ENCODE results near the gene FDXACB1. TPM values are rescaled to one million over a fixed set of nuclear protein-coding genes. Genes with fewer than 3 reads are reported as not detected.

FDXACB1 gene, protein sequence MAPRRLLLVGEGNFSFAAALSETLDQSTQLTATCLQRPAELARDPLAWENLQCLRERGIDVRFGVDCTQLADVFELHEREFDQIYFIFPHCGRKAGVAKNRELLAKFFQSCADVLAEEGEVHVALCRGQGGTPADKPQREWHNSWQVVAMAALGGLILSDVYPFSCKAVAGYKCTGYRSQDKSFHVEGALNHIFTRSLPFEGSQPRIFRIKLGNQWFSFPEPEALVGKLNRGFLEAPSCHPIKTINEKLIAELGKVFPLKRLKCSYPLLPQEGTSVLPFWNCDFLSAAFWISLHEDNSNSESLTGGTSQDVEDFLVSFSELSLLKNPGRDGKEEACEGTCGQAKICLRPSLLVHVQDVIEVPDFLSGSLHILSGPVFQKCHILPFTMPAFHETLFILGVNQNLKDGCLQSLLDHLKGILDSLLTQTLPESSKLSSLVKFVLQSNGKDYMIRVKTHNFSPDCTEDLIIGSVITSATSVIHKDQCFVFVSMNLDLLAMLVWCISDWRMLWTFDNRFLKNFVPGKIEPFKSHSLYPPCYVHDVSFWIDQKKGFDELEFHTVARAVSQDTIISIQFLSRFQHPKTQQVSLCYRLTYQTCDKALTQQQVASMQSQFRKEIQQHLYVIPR
- total RNA-seq = 1 to 10 TPM; 3.8 to 4.1 TPM

DNA sequence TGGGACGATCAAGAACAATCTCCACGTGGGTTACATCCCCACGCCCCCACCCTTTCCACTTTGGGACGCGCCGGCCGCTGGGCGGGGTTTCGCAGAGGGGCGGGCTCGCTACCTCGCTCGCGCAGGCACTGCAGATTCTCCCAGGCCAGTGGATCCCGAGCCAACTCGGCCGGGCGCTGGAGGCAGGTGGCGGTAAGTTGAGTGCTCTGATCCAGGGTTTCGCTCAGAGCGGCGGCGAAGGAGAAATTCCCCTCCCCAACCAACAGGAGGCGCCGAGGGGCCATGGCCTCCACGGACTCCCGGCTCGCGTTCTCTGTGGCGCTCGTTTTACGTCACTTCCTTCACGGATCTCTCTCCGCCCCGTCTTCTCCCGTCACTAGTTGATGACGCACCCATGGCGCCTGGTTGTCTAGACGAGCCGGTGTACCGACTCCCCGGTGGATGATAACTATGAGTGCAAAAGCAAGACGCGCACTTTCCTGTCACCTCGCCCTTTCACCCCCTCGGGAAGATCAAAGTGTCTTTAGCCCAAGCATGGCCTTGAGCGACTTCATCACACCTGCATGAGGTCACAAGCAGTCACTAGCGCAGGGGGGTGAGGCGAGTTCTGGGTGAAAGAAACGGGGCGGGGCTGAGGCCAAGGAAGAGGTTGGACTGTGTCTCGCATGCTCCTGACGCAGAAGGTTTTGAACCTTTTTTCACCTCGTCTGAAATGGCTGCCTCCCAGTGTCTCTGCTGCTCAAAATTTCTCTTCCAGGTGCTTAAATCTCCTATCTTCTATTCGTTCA is at the start of gene FDXACB1, which contains the start of gene CFAP68:
FDXACB1 (minus strand) TSS at position 317 of the 788 bp plus-strand sequence; CDS start at position 284, 33 bp downstream.
CFAP68 (plus strand) TSS at position 693 of the 788 bp plus-strand sequence; CDS start at position 713, 20 bp downstream.

DNA sequence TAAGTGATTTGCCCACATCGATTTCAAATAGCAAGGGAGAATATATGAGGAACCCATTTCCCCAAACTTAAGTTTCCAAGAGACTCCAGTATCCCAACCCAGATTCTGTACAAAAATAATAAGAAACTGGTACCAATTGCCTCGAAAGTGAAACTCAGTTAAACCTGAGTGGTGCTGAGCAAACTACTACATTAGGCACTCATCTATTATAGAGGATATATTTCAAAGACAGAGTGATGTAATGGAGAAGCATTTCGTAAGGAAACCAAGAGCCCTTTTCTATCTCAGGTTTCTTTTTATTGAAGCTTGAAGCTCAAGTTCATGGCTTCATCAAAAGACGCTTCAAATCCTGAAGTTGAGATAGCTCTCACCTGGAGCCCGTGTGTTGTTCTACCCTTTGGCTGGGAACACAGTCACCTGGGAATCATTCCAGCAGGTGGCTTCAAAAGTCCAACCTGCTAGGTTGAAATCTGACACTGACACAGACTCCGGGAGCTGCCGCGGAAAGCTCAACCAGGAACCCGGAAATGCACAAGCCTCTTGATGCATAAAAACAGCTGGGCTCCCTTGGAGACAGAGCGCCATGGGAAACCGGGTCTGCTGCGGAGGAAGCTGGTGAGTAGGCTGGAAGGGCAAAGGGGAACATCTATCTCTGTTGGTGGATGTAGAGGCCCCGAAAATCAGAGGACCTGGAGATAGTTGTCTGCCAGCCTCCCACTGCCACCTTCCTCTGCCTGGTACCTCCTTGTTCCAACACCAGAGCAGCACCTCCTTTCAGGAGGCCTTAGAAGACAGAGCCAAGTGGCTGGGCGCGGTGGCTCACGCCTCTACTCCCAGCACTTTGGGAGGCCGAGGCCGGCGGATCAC is 39.7 kb upstream of the FDXACB1 start, which contains the start of gene C11orf52:
C11orf52 (plus strand) TSS at position 524 of the 867 bp plus-strand sequence; CDS start at position 584, 60 bp downstream.

GRCh38 chr11:111912535-111912934 is 33.6 kb upstream of the FDXACB1 start, which contains the start of gene HSPB2:
TSS of gene HSPB2 (plus strand) at chr11:111912734. CDS start at chr11:111912830, 96 bp downstream.

DNA sequence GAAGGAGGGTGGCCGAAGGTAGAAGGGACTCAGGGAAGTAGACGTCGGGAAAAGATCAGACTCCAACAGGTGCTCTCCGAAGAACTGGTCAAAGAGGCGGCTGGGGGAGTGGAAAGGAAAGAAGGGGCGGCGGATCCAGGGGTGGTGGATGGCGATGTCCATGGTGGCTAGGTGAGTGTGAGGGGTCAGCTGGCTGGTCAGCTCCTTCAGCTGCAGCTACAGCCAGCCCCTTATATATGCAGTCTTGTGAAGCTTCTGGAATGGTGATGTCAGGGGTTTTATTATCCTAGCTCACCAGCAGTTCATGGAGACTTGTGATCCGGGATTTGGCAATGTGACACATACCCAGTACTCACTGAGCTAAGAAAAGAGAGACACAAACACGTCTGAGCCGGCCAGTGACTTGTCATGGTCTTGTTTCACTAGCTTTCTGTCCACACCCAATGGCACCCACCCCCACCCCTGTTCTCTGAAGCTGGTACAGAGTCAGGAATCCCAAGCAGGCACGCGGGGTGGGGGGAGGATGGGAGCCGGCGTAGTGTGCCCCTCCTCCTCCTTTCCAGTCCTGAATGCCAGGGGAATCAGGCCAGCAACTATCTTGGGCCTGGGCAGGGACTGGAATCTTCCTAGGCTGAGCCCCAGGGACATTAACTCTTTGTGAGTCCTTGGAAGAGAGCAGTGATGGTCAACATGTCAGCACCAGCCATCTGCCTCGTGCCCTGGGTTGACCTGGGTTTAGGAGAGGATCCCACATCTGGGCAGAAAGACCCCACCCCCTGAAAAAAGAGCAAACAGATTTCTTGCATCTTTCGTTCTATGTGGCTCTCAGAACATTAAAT is 32.8 kb upstream of the FDXACB1 start, which contains the start of gene CRYAB:
CRYAB (minus strand) TSS at position 208 of the 839 bp plus-strand sequence; CDS start at position 162, 46 bp downstream.

DNA sequence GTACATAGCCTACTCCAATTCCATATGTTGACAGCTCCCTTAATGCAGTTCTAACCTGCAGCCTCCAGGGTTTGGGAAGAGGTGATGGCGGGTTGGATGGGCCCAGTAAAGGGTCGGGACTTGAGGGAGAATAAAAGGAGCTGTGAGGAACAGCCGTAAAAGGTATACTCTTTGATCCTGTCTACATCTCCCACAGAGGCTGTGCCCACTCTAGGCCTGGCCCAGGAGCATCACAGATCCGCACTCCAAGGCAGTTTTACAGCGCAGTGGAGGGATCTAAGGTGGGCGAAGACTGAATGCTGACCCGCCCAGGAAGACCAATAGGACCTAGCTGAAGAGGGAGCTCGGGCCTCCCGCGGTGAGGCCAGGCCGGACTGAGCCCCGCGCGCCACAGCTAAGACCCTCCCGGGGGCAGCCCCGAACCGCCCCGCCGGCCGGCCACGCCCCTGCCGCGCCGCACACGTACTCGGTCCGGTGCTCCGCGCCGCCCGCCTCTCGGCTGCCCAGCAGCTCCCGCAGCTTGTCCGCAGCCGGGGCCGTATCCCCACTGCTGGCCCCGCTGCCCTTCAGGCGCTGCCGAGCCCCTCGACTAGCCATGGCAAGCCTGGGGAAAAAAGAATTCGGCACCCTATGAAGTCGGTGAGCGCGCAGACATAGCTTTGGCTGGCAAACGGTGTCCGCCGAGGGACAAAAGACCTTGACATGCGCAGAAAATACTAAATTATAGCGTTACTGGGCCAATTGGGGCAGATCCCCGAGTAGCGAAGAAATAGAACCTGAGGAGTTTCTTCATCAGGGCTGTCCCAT is 7.9 kb downstream of the FDXACB1 start, which contains the start of gene ALG9:
ALG9 (minus strand) TSS at position 696 of the 807 bp plus-strand sequence; CDS start at position 597, 99 bp downstream.

Other genes with a start within 250 kb of the FDXACB1 start
- 10 to 100 TPM; 40.8 to 42.5 TPM for gene PPP2R1B, start 112.8 kb downstream of the FDXACB1 start, total RNA-seq
- 10 to 100 TPM; 20.3 to 22.0 TPM for gene ALG9, start 7.6 kb downstream of the FDXACB1 start, total RNA-seq
- gene CFAP68, start 376 bp upstream of the FDXACB1 start, total RNA-seq = 10 to 100 TPM; 20.3 to 23.9 TPM
- gene CRYAB, start 32.6 kb upstream of the FDXACB1 start, total RNA-seq = not detected
- gene HSPB2, start 33.6 kb upstream of the FDXACB1 start, total RNA-seq = not detected
- gene C11orf52, start 39.7 kb upstream of the FDXACB1 start, total RNA-seq = not detected
- 1 to 10 TPM; 2.5 to 3.0 TPM for gene DIXDC1, start 58.2 kb upstream of the FDXACB1 start, total RNA-seq
- gene DLAT, start 146.2 kb upstream of the FDXACB1 start, total RNA-seq = 10 to 100 TPM; 22.9 to 23.6 TPM
- gene PIH1D2, start 194.9 kb upstream of the FDXACB1 start, total RNA-seq = under 1 TPM; 0.17 to 0.28 TPM
- gene NKAPD1, start 195.1 kb upstream of the FDXACB1 start, total RNA-seq = 10 to 100 TPM; 23.8 to 24.1 TPM
- 10 to 100 TPM; 41.6 to 43.7 TPM for gene TIMM8B, start 207.6 kb upstream of the FDXACB1 start, total RNA-seq
- 10 to 100 TPM; 77.0 to 78.7 TPM for gene SDHD, start 207.7 kb upstream of the FDXACB1 start, total RNA-seq